ENCODE results near the gene NT5DC2.
A peak's percentile ranks its signal among the peaks of the same experiment; 100 is the strongest.

GRCh38 chr3:52518723-52519444, 14.8 kb downstream of the NT5DC2 start:
- no peak for TF ChIP-seq EP300 (IDR thresholded peaks at IDR 0.05; ENCODE audit: borderline replicate concordance)
- no peak for TF ChIP-seq TCF12 (IDR thresholded peaks at IDR 0.05; ENCODE audit: low read depth)
- TF ChIP-seq EGR1 (IDR thresholded peaks at IDR 0.05): peak; percentile 55

All from Ishikawa (cell line).